ENCODE data around the gene CD27.
"Not testable (repeated sequence)": the region's sequence is repeated elsewhere in the genome, so short reads cannot be mapped to it uniquely, and the experiment has no call there.

CD27 gene

DNA sequence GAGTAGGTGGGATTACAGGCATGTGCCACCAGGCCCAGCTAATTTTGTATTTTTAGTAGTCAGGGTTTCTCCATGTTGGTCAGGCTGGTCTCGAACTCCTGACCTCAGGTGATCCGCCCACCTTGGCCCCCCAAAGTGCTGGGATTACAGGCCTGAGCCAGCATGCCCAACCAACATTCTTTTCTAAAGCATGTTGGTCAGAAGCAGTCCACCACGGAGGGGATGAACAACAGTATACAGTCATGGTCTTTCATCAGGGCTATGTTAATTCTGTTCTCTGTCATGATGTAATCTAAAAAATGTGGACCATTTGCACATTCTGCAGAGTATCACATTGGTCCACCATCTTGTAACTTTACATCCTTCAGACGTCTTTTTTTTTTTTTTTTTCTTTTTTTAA is 44.7 kb downstream of the CD27 start:
- no peak for DNase-seq

DNA sequence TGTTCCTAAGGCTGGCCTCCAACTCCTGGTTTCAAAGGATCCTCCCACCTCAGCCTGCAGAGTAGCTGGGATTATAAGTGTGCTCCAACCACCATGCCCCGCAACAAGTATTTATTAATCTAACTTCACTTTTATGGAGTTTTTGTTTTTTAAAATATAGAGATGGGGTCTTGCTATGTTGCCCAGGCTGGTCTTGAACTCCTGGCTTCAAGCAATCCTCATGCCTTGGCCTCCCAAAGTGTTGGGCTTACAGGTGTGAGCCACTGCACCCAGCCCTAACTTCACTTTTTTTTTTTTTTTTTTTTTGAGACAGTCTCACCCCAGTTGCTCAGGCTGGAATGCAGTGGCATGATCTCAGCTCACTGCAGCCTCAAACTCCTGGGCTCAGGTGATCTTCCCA is 45.9 kb downstream of the CD27 start:
- DNase-seq = not testable (repeated sequence)

DNA sequence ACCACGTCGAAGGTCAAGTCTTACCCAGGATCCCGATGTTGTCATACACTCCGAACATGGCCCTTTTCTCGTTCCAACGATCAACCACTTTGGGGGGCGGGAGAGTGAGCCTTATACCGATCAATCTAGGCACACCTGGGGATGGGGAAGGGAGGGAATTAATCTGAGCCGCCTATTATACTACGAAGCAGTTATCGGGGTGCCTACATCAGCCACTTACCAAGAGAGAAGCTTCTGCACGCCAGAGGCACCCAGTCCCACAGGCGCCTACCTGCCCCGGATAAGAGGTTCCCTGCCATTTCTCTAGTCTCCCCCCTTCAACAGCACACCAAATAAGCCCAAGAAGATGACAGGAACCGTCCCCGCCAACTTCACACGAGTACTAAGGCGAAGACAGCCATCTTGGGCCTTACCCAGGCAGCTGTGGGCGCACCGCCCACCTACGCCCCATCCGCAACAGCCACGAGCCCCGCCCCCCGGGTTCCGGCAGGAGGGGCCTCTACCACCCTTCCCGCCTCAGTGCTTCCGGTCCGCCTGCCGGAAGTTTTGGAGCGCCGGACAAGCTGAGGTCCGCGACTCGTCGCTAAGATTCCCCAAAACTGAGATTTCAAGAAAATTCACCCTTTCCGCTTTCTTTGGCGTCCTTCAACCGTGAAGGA is 48.2 kb downstream of the CD27 start, which contains the start of gene MRPL51:
TSS of gene MRPL51 (minus strand) at position 425 of the 659 bp plus-strand sequence. CDS start at position 299, 126 bp downstream.
- peak; percentile 96 to 97 for DNase-seq

DNA sequence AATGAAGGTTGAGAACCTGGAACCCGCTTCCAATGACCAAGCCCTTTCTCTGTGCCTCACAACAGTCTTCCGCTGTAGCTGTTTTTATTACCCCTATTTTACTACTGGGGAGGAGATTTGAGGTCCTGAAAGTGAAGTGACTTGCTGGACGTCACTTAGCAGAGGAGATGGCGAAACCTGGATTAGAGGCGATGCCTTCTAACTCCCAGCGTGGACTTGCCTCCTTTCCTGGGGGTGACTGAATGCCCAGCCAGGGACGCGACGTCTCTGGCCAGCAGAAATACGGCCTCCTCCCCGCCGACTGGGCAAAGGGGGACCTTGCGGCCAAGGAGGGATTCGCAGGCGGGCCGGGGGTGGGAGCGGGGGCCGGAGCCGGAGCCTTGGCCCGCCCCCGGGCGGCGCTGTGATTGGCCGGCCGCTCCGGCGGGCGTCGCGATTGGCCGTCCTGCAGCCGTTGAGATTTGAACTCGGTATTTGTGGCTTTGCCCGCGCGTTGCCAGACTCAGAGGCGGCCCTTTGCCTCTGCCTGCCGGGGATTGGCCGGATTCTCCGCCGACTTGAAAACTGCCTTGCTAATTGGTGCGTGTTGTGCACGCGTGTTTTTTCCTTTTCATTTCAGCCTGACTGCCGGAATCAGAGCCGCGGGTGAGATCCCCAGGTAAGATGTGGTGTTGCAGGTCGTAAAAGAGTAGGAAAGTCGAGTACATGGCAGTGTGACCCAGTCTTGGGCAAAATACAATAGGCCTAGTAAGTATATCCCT is 48.9 kb downstream of the CD27 start, which contains the start of gene NCAPD2:
TSS of gene NCAPD2 (plus strand) at position 606 of the 761 bp plus-strand sequence. CDS start 997 bp downstream, outside the sequence.
- peak; percentile 91 to 93 for DNase-seq

DNA sequence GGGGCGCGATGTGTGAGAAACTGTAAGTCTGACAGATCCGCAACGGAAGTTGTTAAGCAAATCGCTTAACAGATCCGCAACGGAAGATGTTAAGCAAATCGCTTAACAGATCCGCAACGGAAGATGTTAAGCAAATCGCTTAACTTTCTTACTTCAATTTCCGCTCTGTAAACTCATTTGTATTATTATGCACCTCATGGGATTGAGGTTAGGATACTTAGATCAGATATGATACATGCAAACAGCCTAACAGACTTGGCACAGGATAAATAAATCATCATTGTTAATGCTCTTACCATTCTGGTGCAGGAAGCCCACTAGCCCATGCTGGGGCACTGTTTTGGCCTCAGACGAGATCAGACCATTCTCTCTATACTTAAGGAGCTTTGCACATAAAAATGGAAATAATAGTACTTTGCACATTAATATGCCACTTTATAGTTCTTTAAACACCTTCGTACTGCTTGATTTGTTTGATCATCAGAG is 49.5 kb downstream of the CD27 start:
- no peak for DNase-seq

DNA sequence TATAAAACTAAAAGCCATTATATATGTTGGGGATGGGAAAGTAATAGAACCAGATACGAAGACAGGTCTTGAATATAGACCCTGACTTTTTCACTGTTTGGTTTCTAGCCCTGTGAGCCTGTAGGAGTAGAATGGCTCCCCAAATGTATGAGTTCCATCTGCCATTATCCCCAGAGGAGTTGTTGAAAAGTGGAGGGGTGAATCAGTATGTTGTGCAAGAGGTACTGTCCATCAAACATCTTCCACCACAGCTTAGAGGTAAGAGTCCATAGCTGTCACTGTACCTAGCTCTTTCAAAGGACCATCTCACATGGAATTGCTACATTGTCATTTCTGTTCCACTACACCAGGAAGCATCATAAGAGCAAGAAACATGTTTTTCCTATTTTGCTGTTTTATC is 50.2 kb downstream of the CD27 start:
- no peak for DNase-seq

DNA sequence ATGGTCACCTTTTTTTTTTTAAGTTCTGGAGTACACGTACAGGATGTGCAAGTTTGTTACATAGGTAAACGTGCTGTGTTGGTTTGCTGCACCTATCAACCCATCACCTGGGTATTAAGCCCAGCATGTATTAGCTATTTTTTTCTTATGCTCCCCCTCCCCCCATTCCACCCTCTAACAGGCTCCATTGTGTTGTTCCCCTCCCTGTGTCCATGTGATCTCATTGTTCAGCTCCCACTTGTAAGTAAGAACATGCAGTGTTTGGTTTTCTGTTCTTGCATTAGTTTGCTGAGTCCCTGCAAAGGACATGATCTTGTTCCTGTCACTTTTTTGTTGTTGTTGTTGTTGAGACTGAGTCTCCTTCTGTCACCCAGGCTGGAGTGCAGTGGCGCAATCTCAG is 52.5 kb downstream of the CD27 start:
- DNase-seq = not testable (repeated sequence)

DNA sequence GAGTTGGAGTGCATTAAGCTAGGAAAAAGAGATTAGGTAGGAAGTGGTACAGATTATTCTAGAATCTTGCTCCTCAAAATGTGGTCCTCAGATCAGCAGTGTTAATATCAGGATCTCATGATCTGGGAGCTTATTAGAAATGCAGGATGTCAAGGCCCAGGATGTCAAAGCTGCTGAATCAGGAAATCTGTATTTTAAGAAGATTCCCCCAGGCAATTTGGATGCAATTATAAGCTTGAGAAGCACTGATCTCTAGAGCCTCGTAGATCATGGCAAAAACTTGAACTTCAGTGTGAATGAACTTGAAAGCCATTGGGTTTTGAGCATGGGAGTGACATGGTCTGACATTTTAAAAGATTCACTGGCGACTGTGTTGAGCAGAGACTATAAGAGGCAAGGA is 55.7 kb downstream of the CD27 start:
- DNase-seq = no peak

All from activated CD4-positive, alpha-beta T cell treated with anti-CD3 and anti-CD28 coated beads, Interleukin-2, amount 50 U/mL, for 4 hours (primary cell).